ENCODE results near the gene MCUB.
A peak's percentile ranks its signal among the peaks of the same experiment; 100 is the strongest.
"Not testable (repeated sequence)": the region's sequence is repeated elsewhere in the genome, so short reads cannot be mapped to it uniquely, and the experiment has no call there.

MCUB gene

GRCh38 chr4:109579997-109580396 lies 20.0 kb downstream of the MCUB start:
- not testable (repeated sequence) for DNase-seq

GRCh38 chr4:109588176-109588575 lies 28.1 kb downstream of the MCUB start:
- peak in 2 of 5 experiments; percentile 18 to 86 for DNase-seq

- no peak for DNase-seq
Measured at GRCh38 chr4:109589119-109589518, 29.1 kb downstream of the MCUB start.

GRCh38 chr4:109589605-109590004 lies 29.6 kb downstream of the MCUB start:
- DNase-seq = no peak

- DNase-seq = no peak
Measured at GRCh38 chr4:109590905-109591304, 30.9 kb downstream of the MCUB start.

- DNase-seq = no peak
Measured at GRCh38 chr4:109592367-109592766, 32.3 kb downstream of the MCUB start.

- DNase-seq = not testable (repeated sequence)
Measured at GRCh38 chr4:109595123-109595522, 35.1 kb downstream of the MCUB start.

GRCh38 chr4:109596420-109597085 lies 36.5 kb downstream of the MCUB start:
- DNase-seq = not testable (repeated sequence)

GRCh38 chr4:109599046-109599652 lies 39.1 kb downstream of the MCUB start:
- DNase-seq = no peak

- no peak for DNase-seq
Measured at GRCh38 chr4:109600431-109600830, 40.4 kb downstream of the MCUB start.

GRCh38 chr4:109601336-109601735 lies 41.3 kb downstream of the MCUB start:
- DNase-seq = no peak

GRCh38 chr4:109607976-109608375 lies 47.9 kb downstream of the MCUB start:
- no peak for DNase-seq

- no peak for DNase-seq
Measured at GRCh38 chr4:109608879-109609278, 48.8 kb downstream of the MCUB start.

GRCh38 chr4:109609431-109609830 lies 49.4 kb downstream of the MCUB start:
- no peak for DNase-seq

GRCh38 chr4:109610489-109610888 lies 50.4 kb downstream of the MCUB start:
- no peak for DNase-seq

GRCh38 chr4:109611045-109611646 lies 51.1 kb downstream of the MCUB start:
- no peak for DNase-seq

GRCh38 chr4:109614015-109614414 lies 54.0 kb downstream of the MCUB start:
- DNase-seq = no peak

- no peak for DNase-seq
Measured at GRCh38 chr4:109614466-109614865, 54.4 kb downstream of the MCUB start.

GRCh38 chr4:109615742-109616141 lies 55.7 kb downstream of the MCUB start:
- DNase-seq = no peak

- no peak for DNase-seq
Measured at GRCh38 chr4:109616243-109616642, 56.2 kb downstream of the MCUB start.

GRCh38 chr4:109622626-109623025 lies 62.6 kb downstream of the MCUB start:
- no peak for DNase-seq

- no peak for DNase-seq
Measured at GRCh38 chr4:109624536-109624935, 64.5 kb downstream of the MCUB start.

- no peak for DNase-seq
Measured at GRCh38 chr4:109627361-109627760, 67.3 kb downstream of the MCUB start.

GRCh38 chr4:109629775-109630174 lies 69.7 kb downstream of the MCUB start:
- DNase-seq = no peak
